Myocyte (in vitro differentiated cells): ENCODE data around the gene ZGLP1. TPM values are rescaled to one million over a fixed set of nuclear protein-coding genes. Genes with fewer than 3 reads are reported as not detected.
A peak's percentile ranks its signal among the peaks of the same experiment; 100 is the strongest.

Source experiments
- DNase-seq: peaks from one replicate; pipeline ENCODE4 v3.0.0-alpha.2; 2012; ENCODE audit warnings: low read depth
- total RNA-seq: library from RNA; depleted of rRNA; stranded (reverse); fragments of >200 nt; gene quantifications from 2 replicates; pipeline ENCODE4 v1.2.3, GENCODE V29; 2014

ZGLP1 gene
- total RNA-seq, 1 donor from 2014 or later, result 4.2 TPM

DNA sequence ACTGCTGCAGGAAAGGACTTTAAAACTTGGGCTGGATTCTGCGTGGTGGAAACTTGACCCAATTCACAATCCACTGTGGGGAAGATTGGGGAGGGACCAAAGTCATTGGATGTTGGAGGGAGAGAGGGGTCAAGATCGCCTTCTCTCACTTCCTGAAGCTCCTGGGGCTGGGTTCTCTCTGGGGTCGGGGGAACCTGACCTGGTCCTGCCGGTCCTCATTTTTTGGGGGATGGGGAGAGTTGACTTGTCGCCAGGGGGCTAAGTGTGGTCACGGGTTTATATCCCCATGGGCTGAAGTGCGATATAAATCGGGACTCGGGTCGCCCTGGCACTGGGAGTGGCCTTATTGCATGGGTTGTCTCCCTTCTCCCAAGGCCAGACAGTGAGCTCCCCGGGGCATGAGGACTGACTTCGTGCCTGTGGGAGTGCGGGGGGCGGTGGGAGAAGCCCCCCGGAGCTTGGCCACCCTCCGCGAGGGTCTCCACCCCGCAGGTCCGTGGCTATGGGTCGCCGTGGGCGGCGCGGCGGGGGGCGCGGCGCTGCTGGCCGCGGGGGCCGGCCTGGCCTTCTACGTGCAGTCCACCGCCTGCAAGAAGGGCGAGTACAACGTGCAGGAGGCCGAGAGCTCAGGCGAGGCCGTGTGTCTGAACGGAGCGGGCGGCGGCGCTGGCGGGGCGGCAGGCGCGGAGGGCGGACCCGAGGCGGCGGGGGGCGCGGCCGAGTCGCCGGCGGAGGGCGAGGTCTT lies 13.6 kb downstream of the ZGLP1 start:
- DNase-seq, result no peak

GRCh38 chr19:10295305-10295846 lies 14.2 kb downstream of the ZGLP1 start:
- DNase-seq, result no peak

DNA sequence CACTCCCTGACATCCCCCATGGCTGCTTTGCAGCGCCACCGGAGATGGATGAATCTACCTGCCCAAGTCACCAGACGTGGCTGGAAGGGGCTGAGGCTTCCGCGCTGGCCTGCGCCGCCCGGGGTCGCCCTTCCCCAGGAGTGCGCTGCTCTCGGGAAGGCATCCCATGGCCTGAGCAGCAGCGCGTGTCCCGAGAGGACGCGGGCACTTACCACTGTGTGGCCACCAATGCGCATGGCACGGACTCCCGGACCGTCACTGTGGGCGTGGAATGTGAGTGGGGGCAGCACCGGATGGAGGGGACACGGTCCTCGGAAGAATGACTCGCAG lies 15.3 kb downstream of the ZGLP1 start:
- DNase-seq, result no peak

DNA sequence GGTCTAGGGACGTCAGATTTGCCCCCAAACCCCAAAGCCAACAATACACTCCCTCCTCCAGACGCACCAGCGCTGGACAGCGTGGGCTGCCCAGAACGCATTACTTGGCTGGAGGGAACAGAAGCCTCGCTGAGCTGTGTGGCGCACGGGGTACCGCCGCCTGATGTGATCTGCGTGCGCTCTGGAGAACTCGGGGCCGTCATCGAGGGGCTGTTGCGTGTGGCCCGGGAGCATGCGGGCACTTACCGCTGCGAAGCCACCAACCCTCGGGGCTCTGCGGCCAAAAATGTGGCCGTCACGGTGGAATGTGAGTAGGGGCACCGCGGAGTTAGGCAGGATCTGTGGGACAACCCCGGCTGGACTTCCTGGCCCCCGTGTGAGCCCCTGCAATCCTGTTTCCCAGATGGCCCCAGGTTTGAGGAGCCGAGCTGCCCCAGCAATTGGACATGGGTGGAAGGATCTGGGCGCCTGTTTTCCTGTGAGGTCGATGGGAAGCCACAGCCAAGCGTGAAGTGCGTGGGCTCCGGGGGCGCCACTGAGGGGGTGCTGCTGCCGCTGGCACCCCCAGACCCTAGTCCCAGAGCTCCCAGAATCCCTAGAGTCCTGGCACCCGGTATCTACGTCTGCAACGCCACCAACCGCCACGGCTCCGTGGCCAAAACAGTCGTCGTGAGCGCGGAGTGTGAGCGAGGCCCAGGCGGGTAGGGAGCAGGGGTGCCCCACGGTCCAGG lies 15.8 kb downstream of the ZGLP1 start:
- no peak for DNase-seq

GRCh38 chr19:10292789-10293636 lies 16.6 kb downstream of the ZGLP1 start:
- DNase-seq, result no peak

DNA sequence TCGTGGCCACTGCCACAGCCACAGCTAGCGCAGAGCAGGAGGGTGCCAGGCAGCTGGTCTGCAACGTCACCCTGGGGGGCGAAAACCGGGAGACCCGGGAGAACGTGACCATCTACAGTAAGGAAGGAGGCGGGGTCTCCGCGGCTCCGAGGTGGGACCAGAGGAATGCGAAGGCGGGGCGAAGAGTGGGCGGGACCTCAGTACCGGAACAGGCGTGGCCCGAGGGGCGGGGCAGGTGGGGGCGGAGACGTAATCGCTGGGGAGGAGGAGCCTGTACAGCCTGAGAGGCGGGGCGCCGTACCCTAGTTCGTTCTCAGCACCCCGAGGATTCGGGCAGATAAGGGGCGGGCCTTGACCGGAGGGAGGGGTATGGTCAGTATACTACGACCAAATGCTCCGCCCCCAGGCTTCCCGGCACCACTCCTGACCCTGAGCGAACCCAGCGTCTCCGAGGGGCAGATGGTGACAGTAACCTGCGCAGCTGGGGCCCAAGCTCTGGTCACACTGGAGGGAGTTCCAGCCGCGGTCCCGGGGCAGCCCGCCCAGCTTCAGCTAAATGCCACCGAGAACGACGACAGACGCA lies 17.3 kb downstream of the ZGLP1 start:
- peak; percentile 75 for DNase-seq

- no peak for DNase-seq
These were observed 17.9 kb downstream of the ZGLP1 start for GRCh38 chr19:10291554-10292205.

DNA sequence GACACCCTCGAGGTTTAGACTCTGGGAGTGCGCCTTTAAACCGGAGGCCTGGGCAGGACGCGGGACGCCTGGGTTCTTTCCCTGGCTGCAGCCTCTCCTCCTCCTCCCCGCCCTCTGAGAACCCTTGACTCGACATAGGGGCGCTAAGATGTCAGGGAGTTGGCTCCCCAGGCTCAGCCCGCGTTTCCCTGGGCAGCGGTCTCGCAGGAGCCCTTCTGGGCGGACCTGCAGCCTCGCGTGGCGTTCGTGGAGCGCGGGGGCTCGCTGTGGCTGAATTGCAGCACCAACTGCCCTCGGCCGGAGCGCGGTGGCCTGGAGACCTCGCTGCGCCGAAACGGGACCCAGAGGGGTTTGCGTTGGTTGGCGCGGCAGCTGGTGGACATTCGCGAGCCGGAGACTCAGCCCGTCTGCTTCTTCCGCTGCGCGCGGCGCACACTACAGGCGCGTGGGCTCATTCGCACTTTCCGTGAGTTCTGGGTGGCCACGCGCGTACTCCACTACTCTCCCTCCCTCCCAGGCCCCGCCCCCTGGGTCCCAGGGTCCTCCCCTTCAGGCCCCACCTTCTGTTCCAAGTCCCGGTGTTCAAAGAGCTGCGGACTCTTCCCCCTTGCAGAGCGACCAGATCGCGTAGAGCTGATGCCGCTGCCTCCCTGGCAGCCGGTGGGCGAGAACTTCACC lies 18.6 kb downstream of the ZGLP1 start:
- peak; percentile 69 for DNase-seq

- peak; percentile 36 for DNase-seq
These were observed 19.2 kb downstream of the ZGLP1 start for GRCh38 chr19:10290357-10290875.

- no peak for DNase-seq
These were observed 19.7 kb downstream of the ZGLP1 start, which contains the start of gene ICAM5 for GRCh38 chr19:10289836-10290356. Gene ICAM5 (plus strand): TSS chr19:10289952. CDS start chr19:10290044, 92 bp downstream.

GRCh38 chr19:10289167-10289835 lies 20.3 kb downstream of the ZGLP1 start:
- DNase-seq, result no peak

GRCh38 chr19:10288662-10289166 lies 20.9 kb downstream of the ZGLP1 start:
- no peak for DNase-seq

- peak; percentile 79 for DNase-seq
These were observed 22.5 kb downstream of the ZGLP1 start, which contains the start of gene ICAM4 for GRCh38 chr19:10286803-10287737. Gene ICAM4 (plus strand): TSS chr19:10286955. CDS start chr19:10287013, 58 bp downstream.

- DNase-seq, result no peak
These were observed 24.2 kb downstream of the ZGLP1 start for GRCh38 chr19:10285393-10285792.

GRCh38 chr19:10284960-10285278 lies 24.7 kb downstream of the ZGLP1 start:
- DNase-seq, result no peak

- no peak for DNase-seq
These were observed 25.3 kb downstream of the ZGLP1 start for GRCh38 chr19:10284065-10284959.
